GM21723 (cell line): Measurements from ENCODE around the gene ZNF438.

ENCODE experiments used
- ATAC-seq: cut with Tn5 transposase; IDR thresholded peaks from one replicate; pipeline ENCODE4 v1.9.1; 2021; ENCODE audit warnings: mild to moderate bottlenecking, moderate library complexity; ENCODE audit not compliant: unreplicated experiment

ZNF438 gene

GRCh38 chr10:31017534-31018355 lies 13.9 kb downstream of the ZNF438 start:
- ATAC-seq: no peak

GRCh38 chr10:31014161-31014875 lies 17.3 kb downstream of the ZNF438 start:
- ATAC-seq: no peak

DNA sequence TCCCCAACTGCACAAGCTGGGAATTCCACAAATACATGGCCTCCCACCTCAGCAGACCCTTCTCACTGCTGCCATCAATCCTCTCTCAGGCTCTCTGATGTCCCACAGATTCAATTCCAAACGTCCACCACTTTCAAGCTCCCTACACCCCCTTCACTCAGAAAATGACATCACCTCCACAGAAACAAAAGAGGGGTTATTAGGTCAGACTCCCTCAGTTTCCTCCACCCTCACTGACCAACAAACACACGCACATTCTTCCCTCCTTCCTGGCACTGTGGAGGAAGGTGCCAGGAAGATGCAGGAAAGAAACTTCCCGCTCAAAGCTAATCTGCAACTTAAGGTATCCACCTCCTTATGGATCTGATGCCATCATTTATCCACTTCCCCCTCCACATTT lies 18.3 kb downstream of the ZNF438 start:
- ATAC-seq: no peak

DNA sequence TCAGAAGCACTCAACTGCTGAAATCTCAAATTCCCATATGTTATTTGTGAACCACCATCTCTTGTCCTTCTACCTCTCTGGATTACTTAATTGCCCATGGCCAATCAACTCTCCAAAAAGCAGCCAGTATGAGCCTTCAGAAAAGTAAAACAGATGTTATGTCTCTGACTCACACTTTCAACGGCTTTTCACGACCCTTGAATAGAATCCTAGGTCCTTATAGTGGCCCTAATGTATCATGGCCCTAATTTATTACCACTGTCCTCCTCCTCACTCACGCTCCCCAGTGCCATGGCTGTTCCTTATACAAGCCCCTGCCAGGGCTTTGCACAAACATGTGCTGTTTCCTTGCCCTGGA lies 20.0 kb downstream of the ZNF438 start:
- no peak for ATAC-seq

- no peak for ATAC-seq
These were observed 20.5 kb downstream of the ZNF438 start for GRCh38 chr10:31011017-31011664.

- no peak for ATAC-seq
These were observed 21.6 kb downstream of the ZNF438 start for GRCh38 chr10:31010062-31010461.

GRCh38 chr10:31005895-31006294 lies 25.8 kb downstream of the ZNF438 start:
- no peak for ATAC-seq

GRCh38 chr10:31004611-31005193 lies 27.0 kb downstream of the ZNF438 start:
- no peak for ATAC-seq

- ATAC-seq: no peak
These were observed 29.9 kb downstream of the ZNF438 start for GRCh38 chr10:31001740-31002139.

DNA sequence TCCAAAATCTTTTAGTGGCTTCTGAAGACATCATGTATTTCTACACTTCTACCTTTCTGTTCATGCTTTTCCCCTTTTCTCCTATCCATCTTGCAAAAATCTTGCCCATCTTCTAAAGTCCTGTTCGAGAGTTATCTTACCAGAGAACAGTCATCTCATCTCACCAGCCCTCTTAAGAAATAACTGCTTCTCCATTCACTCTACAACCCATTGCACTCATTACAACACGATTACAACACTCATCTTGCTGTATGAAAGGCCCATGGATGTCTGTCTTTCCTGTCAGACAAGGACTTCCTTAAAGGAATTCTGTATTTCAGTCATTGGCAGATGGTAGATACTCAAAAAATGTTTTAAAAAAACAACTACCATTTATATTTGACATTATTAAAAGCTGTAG lies 30.8 kb downstream of the ZNF438 start:
- no peak for ATAC-seq

- ATAC-seq: no peak
These were observed 31.4 kb downstream of the ZNF438 start for GRCh38 chr10:31000071-31000782.

DNA sequence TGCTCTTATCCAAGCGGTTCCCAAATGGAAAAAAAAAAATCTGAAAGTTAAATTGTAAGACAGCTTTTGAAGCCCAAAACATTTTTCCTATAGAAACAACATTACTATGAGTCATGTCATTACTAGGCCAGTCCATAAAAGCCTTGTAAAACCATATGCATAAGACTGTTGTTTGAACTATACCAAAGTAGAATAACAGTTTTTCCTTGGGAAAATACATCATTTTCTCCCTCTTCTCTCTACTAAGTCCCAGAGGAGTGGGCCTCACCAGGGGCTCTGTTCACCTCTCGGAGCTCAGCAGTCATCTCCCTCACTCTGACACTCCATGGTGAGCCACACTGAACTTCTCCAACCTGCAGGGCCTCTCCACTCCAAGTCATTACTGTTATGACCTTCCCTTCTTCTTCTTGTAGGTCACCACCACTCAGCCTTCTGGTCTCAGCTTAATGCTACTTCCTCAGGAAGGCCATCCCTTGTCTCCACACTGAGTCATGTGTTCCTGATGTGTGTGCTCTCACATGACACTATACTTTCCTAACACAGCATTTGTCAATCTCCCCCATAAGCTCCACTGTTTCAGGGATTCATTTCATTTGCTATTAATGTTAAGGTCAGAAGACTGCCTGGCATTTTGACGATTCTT lies 32.5 kb downstream of the ZNF438 start:
- no peak for ATAC-seq

- no peak for ATAC-seq
These were observed 34.0 kb downstream of the ZNF438 start for GRCh38 chr10:30997536-30998235.

GRCh38 chr10:30996481-30997005 lies 35.1 kb downstream of the ZNF438 start:
- ATAC-seq: no peak

- ATAC-seq: no peak
These were observed 36.4 kb downstream of the ZNF438 start for GRCh38 chr10:30995081-30995770.

GRCh38 chr10:30993155-30993554 lies 38.5 kb downstream of the ZNF438 start:
- no peak for ATAC-seq

DNA sequence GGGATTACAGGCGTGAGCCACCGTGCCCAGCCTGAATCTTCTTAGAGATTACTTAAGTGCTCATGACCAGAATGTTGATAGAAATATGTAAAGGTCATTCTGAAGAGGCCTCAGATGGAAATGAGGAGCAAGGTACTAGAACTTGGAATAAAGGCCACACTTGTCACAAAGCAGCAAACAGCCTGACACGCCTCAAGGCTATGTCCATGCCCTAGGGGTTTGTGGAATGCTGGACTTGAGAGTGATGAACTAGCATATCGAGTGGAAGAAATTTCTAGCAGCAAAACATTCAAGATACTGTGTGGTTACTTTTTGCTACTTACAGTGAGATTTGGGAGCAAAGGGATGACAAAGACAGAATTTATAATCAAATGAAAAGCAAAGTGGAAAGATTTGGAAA lies 39.0 kb downstream of the ZNF438 start:
- ATAC-seq: no peak

GRCh38 chr10:30991647-30992011 lies 40.0 kb downstream of the ZNF438 start:
- ATAC-seq: no peak
